PC-3 (cell line): ENCODE measurements around the gene EXOC6.

ENCODE experiments used
- EZH2 ChIP-seq: fragments of 300-600 bp; sonication (generic); IDR thresholded peaks from one replicate; pipeline ENCODE4 v1.6.1; 2017; ENCODE audit warnings: antibody characterized with exemption, mild to moderate bottlenecking, low read length; ENCODE audit not compliant: unreplicated experiment
- TF ChIP-seq, protein P1 (sequence below): fragments of 300-600 bp; sonication (generic); conservative IDR thresholded peaks from 2 replicates; pipeline ENCODE4 v1.5.1; 2017; ENCODE audit warnings: antibody characterized with exemption, low read depth, mild to moderate bottlenecking, low read length

DNA sequence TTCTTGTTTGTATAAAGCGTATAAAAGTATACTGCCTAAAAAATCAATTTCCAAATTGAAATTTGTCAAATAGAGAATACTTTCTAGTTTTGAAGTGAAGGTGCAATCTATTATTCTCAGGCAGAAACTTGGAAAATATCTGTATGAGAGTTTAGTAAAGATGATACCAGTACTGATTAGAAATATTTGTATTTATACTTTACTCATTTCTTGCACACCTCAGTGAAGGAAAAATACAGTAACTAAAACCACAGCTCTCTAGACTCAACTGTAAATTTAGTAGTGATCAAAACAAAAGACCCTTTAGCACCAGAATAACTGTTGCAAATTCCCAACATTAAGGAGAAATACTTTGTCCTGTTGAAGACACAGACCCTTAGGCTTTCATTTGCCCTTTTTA, 140.9 kb downstream of the EXOC6 start:
- TF ChIP-seq, protein P1, sequence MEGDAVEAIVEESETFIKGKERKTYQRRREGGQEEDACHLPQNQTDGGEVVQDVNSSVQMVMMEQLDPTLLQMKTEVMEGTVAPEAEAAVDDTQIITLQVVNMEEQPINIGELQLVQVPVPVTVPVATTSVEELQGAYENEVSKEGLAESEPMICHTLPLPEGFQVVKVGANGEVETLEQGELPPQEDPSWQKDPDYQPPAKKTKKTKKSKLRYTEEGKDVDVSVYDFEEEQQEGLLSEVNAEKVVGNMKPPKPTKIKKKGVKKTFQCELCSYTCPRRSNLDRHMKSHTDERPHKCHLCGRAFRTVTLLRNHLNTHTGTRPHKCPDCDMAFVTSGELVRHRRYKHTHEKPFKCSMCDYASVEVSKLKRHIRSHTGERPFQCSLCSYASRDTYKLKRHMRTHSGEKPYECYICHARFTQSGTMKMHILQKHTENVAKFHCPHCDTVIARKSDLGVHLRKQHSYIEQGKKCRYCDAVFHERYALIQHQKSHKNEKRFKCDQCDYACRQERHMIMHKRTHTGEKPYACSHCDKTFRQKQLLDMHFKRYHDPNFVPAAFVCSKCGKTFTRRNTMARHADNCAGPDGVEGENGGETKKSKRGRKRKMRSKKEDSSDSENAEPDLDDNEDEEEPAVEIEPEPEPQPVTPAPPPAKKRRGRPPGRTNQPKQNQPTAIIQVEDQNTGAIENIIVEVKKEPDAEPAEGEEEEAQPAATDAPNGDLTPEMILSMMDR, result no peak
- TF ChIP-seq EZH2, result no peak
